ENCODE data around the gene NLRP6.

DNA sequence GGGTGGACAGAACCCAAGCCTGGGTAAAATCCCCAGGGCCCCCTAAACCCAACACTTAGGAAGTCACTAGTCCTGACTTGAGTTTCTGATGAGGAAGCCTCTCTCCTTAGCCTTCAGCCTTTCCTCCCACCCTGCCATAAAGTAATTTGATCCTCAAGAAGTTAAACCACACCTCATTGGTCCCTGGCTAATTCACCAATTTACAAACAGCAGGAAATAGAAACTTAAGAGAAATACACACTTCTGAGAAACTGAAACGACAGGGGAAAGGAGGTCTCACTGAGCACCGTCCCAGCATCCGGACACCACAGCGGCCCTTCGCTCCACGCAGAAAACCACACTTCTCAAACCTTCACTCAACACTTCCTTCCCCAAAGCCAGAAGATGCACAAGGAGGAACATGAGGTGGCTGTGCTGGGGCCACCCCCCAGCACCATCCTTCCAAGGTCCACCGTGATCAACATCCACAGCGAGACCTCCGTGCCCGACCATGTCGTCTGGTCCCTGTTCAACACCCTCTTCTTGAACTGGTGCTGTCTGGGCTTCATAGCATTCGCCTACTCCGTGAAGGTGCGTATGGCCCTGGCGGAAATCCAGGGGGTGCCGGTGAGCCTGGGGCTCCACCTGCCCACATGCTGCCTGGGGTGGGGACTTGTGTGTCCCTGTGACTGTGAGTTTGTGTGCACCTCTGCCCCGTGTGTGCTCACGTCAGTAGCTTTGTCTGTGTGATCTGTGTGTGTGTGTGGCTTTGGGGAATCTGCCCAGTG is 35.8 kb downstream of the NLRP6 start, which contains the start of gene IFITM1:
- TF ChIP-seq FOXM1 (IDR thresholded peaks at IDR 0.05; ENCODE audit: borderline replicate concordance, low read depth): no peak
- TF ChIP-seq, protein P1, sequence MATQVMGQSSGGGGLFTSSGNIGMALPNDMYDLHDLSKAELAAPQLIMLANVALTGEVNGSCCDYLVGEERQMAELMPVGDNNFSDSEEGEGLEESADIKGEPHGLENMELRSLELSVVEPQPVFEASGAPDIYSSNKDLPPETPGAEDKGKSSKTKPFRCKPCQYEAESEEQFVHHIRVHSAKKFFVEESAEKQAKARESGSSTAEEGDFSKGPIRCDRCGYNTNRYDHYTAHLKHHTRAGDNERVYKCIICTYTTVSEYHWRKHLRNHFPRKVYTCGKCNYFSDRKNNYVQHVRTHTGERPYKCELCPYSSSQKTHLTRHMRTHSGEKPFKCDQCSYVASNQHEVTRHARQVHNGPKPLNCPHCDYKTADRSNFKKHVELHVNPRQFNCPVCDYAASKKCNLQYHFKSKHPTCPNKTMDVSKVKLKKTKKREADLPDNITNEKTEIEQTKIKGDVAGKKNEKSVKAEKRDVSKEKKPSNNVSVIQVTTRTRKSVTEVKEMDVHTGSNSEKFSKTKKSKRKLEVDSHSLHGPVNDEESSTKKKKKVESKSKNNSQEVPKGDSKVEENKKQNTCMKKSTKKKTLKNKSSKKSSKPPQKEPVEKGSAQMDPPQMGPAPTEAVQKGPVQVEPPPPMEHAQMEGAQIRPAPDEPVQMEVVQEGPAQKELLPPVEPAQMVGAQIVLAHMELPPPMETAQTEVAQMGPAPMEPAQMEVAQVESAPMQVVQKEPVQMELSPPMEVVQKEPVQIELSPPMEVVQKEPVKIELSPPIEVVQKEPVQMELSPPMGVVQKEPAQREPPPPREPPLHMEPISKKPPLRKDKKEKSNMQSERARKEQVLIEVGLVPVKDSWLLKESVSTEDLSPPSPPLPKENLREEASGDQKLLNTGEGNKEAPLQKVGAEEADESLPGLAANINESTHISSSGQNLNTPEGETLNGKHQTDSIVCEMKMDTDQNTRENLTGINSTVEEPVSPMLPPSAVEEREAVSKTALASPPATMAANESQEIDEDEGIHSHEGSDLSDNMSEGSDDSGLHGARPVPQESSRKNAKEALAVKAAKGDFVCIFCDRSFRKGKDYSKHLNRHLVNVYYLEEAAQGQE (IDR thresholded peaks at IDR 0.05; ENCODE audit: low read depth): no peak

Data from Ishikawa (cell line).